Measurements from ENCODE around the gene USP46.

Gene USP46

GRCh38 chr4:52566136-52567031 is 92.7 kb downstream of the USP46 start:
- DNase-seq = no peak

GRCh38 chr4:52560844-52561280 is 98.2 kb downstream of the USP46 start:
- DNase-seq = no peak

- no peak for DNase-seq
Measured at GRCh38 chr4:52555356-52555716, 103.8 kb downstream of the USP46 start.

- DNase-seq = no peak
Measured at GRCh38 chr4:52554612-52555355, 104.3 kb downstream of the USP46 start.

- no peak for DNase-seq
Measured at GRCh38 chr4:52552778-52553177, 106.3 kb downstream of the USP46 start.

GRCh38 chr4:52551487-52551886 is 107.6 kb downstream of the USP46 start:
- DNase-seq = no peak

GRCh38 chr4:52550186-52550585 is 108.9 kb downstream of the USP46 start:
- DNase-seq = no peak

GRCh38 chr4:52548818-52549570 is 110.1 kb downstream of the USP46 start:
- DNase-seq = no peak

GRCh38 chr4:52546449-52546848 is 112.7 kb downstream of the USP46 start:
- DNase-seq = no peak

GRCh38 chr4:52545099-52546069 is 113.7 kb downstream of the USP46 start:
- no peak for DNase-seq

Measured in GF-D8 (cell line).